ENCODE results near the gene KRTAP1-1.

Gene KRTAP1-1

DNA sequence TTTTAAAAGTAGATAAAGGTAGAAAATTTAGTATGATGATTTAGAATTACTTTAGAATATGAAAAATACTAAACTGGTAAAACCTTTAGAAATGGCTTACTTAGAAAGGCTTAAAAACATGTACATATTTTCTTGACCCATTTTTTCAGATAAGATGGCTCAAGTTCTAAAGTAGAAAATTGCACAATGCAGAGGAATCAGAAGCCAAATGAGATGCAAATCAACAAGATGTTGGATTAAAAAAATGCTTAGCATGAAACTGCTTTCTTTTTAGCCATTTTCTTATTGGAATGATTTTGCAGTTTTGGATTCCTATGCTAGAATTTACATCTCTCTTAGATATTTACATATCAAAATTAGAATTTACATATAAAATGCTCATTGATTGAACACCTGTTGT is 30.8 kb downstream of the KRTAP1-1 start:
- TF ChIP-seq CTCF (IDR thresholded peaks at IDR 0.05) = no peak

DNA sequence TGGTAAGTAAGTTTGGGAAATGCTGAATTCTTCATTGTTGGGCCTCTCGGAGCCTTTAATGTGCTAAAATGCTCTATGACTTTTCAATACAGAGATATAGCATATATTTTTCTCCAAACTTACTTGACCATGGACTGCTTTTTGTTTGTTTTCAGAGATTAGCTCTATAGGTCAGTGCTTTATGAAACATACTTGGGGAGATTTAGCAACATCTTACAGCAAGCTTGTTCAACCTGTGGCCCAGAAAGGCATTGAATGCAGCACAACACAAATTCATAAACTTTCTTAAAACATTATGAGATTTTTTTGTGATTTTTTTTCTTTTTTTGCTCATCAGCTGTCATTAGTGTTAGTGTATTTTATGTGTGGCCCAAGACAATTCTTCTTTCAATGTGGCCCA is 31.3 kb downstream of the KRTAP1-1 start:
- TF ChIP-seq CTCF (IDR thresholded peaks at IDR 0.05) = no peak

- no peak for TF ChIP-seq CTCF (IDR thresholded peaks at IDR 0.05)
Observed at GRCh38 chr17:41009301-41009760, 31.9 kb downstream of the KRTAP1-1 start.

DNA sequence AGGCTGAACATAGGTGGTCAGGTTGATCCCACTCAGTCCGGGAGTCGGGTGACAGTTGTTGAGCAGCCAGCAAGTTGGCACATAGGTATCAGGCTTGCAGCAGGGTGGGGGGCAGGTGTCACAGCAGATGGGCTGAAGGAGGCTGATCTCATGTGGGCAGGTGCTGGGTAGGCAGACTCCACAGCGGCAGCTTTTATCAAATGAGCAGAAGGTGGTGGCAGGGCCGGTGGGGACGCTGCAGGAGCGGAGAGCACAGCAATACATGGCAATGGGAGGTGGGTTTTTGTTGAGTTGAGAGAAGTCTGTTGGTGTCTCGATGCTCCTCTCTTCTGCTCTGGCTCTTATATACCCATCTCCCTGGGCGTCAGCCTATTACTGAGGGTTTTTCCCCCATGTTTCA is 32.4 kb downstream of the KRTAP1-1 start, which contains the start of gene KRTAP3-1:
Gene KRTAP3-1 (minus strand): TSS at position 318 of the 400 bp plus-strand sequence. CDS start 54 bp downstream, at position 264.
- no peak for TF ChIP-seq CTCF (IDR thresholded peaks at IDR 0.05)

- no peak for TF ChIP-seq CTCF (IDR thresholded peaks at IDR 0.05)
Observed at GRCh38 chr17:41004397-41004796, 36.9 kb downstream of the KRTAP1-1 start.

- TF ChIP-seq CTCF (IDR thresholded peaks at IDR 0.05) = no peak
Observed at GRCh38 chr17:41003926-41004325, 37.3 kb downstream of the KRTAP1-1 start.

DNA sequence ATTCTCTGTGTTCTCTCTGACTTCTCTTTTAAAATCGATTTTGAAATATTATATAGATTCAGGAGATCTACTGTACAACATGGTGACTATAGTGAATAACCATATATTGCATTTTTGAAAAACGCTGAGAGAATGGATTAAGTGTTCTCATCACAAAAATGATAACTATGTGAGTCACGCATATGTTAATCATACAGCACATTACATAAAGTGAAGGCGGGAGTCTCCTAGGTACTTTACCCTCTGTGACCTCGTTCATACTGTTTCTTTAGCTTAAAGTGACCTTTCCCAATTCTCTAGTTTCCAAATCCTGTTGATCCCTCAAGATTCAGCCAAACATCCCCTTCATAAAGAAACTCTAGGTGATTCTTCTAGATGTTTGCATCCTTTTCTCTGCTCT is 38.4 kb downstream of the KRTAP1-1 start:
- TF ChIP-seq CTCF (IDR thresholded peaks at IDR 0.05) = no peak

DNA sequence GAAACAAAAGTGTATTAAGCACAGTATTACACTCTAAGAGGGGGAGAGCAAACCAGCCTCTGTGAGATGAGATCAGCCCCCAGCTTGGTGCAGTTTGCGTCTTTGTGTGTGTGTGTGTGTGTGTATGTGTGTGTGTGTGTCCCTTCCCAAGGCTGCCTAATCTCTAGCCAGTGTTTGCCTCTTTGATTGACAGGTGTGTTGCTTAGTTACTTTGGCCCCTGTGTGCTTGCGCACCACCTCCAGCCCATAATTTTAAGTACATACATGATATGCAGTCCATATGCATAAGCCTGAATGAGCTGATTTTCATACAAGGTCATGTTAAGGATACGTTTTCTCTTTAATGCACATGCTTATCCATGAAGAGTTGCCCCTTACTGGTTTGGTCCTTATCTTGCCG is 39.5 kb downstream of the KRTAP1-1 start:
- no peak for TF ChIP-seq CTCF (IDR thresholded peaks at IDR 0.05)
